ENCODE data around the gene LYAR.

- TF ChIP-seq CTCF (conservative IDR thresholded peaks at IDR 0.05) (peak; percentile 36), ZFX (IDR thresholded peaks at IDR 0.05) (no peak)
Observed at GRCh38 chr4:4260185-4260751, 29.7 kb downstream of the LYAR start.
